PFSK-1 (cell line): ENCODE measurements around the gene KCNB1.

ENCODE experiments used
- FOXP2 ChIP-seq: optimal IDR thresholded peaks from 2 replicates; pipeline ENCODE3; 2011; ENCODE audit warnings: borderline replicate concordance, control low read depth, inconsistent platforms; ENCODE audit not compliant: insufficient read depth; ENCODE audit errors: extremely low read length, extremely low read depth
- POLR2AphosphoS5 ChIP-seq: IDR thresholded peaks from 2 replicates; pipeline ENCODE4 v1.6.1; 2012; ENCODE audit warnings: low read depth, mild to moderate bottlenecking, control low read depth, low read length, moderate library complexity
- REST ChIP-seq, 2 experiments: IDR thresholded peaks; 2 replicates each; pipeline versions ENCODE4 v1.6.1 to v1.8.0; 2011 to 2012; ENCODE audit warnings: low read depth in 2 of 2, low read length in 2 of 2, control low read depth in 1 of 2, inconsistent platforms in 1 of 2, mild to moderate bottlenecking in 1 of 2, moderate library complexity in 1 of 2; ENCODE audit not compliant: insufficient read depth in 1 of 2
- SIN3A ChIP-seq: IDR thresholded peaks from 2 replicates; pipeline ENCODE4 v1.6.1; 2012; ENCODE audit warnings: mild to moderate bottlenecking, low read length, moderate library complexity, borderline replicate concordance; ENCODE audit not compliant: insufficient read depth
- TAF1 ChIP-seq: IDR thresholded peaks from 2 replicates; pipeline ENCODE4 v1.6.1; 2012; ENCODE audit warnings: low read length, control low read depth, borderline replicate concordance; ENCODE audit not compliant: insufficient read depth

KCNB1 gene

GRCh38 chr20:49396230-49396629 lies 86.2 kb downstream of the KCNB1 start:
- TF ChIP-seq TAF1 (no peak), FOXP2 (no peak), POLR2AphosphoS5 (no peak), REST (IDR thresholded peaks at IDR 0.05; ENCODE audit: insufficient read depth in 1 of 2, low read depth in 2 of 2, low read length in 2 of 2) (no peak), SIN3A (no peak)

GRCh38 chr20:49395659-49396058 lies 86.8 kb downstream of the KCNB1 start:
- TF ChIP-seq POLR2AphosphoS5 (no peak), FOXP2 (no peak), TAF1 (no peak), REST (IDR thresholded peaks at IDR 0.05; ENCODE audit: insufficient read depth in 1 of 2, low read depth in 2 of 2, low read length in 2 of 2) (no peak), SIN3A (no peak)

GRCh38 chr20:49395183-49395582 lies 87.3 kb downstream of the KCNB1 start:
- no peak for TF ChIP-seq SIN3A
- TF ChIP-seq TAF1, result no peak
- no peak for TF ChIP-seq POLR2AphosphoS5
- TF ChIP-seq FOXP2, result no peak
- TF ChIP-seq REST (IDR thresholded peaks at IDR 0.05; ENCODE audit: insufficient read depth in 1 of 2, low read depth in 2 of 2, low read length in 2 of 2), result no peak

- TF ChIP-seq REST (IDR thresholded peaks at IDR 0.05; ENCODE audit: insufficient read depth in 1 of 2, low read depth in 2 of 2, low read length in 2 of 2) (no peak), POLR2AphosphoS5 (no peak), FOXP2 (no peak), TAF1 (no peak), SIN3A (no peak)
These were observed 87.7 kb downstream of the KCNB1 start for GRCh38 chr20:49394757-49395156.

- TF ChIP-seq TAF1, result no peak
- no peak for TF ChIP-seq POLR2AphosphoS5
- no peak for TF ChIP-seq SIN3A
- TF ChIP-seq REST (IDR thresholded peaks at IDR 0.05; ENCODE audit: insufficient read depth in 1 of 2, low read depth in 2 of 2, low read length in 2 of 2), result no peak
- no peak for TF ChIP-seq FOXP2
These were observed 88.2 kb downstream of the KCNB1 start for GRCh38 chr20:49394264-49394663.
